GM21825 (cell line): ENCODE measurements around the gene PIGP.
"Not testable (repeated sequence)": the region's sequence is repeated elsewhere in the genome, so short reads cannot be mapped to it uniquely, and the experiment has no call there.

ENCODE experiments used
- ATAC-seq: cut with Tn5 transposase; IDR thresholded peaks from one replicate; pipeline ENCODE4 v1.9.1; 2021; ENCODE audit warnings: mild to moderate bottlenecking, moderate library complexity; ENCODE audit not compliant: unreplicated experiment

The PIGP gene

DNA sequence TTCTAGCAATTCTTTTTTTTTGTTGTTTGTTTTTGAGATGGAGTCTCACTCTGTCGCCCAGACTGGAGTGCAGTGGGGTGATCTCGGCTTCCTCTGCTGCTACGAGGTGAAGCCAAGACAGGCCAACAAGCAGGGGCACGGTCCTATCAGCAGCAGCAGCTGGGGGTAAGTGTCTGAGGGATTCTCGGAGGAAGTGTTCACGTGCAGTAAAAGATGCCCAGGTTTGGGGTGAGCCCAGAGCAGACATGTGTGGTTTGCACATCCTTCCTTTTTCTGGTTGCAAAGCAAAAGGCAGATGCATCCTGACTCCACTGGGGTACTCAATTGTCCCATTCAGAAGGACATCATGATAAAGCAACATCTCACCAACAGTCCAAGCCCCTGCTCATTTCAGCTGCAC is 27.7 kb downstream of the PIGP start:
- no peak for ATAC-seq

GRCh38 chr21:37044643-37045042 is 28.2 kb downstream of the PIGP start:
- ATAC-seq: no peak

GRCh38 chr21:37043818-37044217 is 29.1 kb downstream of the PIGP start:
- no peak for ATAC-seq

- no peak for ATAC-seq
Measured at GRCh38 chr21:37041706-37042271, 31.1 kb downstream of the PIGP start.

- ATAC-seq: no peak
Measured at GRCh38 chr21:37040212-37040611, 32.7 kb downstream of the PIGP start.

- ATAC-seq: no peak
Measured at GRCh38 chr21:37039411-37040075, 33.3 kb downstream of the PIGP start.

DNA sequence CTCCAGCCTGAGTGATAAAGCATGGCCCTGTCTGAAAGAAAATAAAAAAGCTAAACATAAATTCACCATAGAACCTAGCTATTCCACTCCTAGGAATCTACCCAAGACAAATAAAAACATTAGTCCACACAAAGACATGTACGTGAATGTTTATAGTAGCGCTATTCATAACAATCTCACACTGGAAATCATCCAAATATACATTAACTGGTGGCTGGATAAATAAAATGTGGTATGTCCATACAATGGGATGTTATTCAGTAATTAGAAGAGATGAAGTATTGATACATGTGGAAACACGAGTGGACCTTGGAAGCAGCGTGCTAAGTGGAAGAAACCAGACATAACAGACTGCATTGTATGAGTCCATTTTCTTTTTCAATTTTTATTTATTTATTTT is 36.7 kb downstream of the PIGP start:
- ATAC-seq: no peak

GRCh38 chr21:37034394-37034793 is 38.5 kb downstream of the PIGP start:
- not testable (repeated sequence) for ATAC-seq

GRCh38 chr21:37032877-37033471 is 39.9 kb downstream of the PIGP start:
- ATAC-seq: no peak

- ATAC-seq: no peak
Measured at GRCh38 chr21:37032293-37032692, 40.6 kb downstream of the PIGP start.

GRCh38 chr21:37030864-37031263 is 42.0 kb downstream of the PIGP start:
- no peak for ATAC-seq

GRCh38 chr21:37028570-37028969 is 44.3 kb downstream of the PIGP start:
- no peak for ATAC-seq

GRCh38 chr21:37026499-37026898 is 46.4 kb downstream of the PIGP start:
- ATAC-seq: no peak

DNA sequence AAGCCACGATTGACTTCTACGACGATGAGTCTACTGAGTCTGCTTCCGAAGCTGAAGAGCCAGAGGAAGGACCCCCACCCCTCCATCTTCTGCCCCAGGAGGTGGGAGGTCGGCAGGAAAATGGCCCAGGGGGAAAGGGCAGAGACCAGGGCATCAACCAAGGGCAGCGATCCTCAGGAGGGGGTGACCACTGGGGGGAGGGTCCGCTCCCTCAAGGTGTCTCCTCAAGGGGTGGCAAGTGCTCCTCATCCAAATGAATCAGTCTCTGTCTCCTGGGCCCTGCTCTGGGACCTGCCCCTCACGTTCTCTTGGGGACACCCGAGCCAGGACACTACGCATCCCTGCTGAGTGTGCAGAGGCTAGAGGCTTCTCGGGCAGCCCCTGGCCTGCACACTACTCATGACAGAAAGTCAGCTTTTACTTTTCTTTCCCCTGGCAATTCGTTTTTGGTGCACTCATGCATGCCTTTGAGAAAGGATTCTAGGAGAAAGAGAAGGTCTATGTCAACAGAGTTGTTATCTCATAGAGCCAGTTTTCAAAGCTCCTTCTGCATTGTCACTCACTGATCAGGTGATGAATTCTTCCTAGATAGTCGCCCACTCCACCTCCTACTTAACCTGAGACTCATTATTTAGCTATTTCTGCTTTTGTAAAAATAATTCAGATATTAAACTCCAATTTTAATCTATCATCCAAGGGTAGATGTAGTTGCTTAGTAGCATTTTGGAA is 54.8 kb downstream of the PIGP start:
- ATAC-seq: no peak
